GM23338 (cell line): Measurements from ENCODE around the gene CELF2. TPM values are rescaled to one million over a fixed set of nuclear protein-coding genes. Genes with fewer than 3 reads are reported as not detected.

ENCODE experiments used
- ATAC-seq: fragments of 200-7000 bp; cut with Tn5 transposase; 3 replicates; pipeline ENCODE4 v1.9.1; 2020
- DNase-seq: peaks from one replicate; pipeline ENCODE4 v3.0.0-alpha.2; 2015; ENCODE audit warnings: low spot score
- H2AFZ ChIP-seq: fragments of 200-600 bp; sonication (generic); 2 replicates; pipeline ENCODE4 v1.8.0; 2016; ENCODE audit warnings: antibody characterized with exemption, mild to moderate bottlenecking, moderate library complexity
- H3F3A ChIP-seq: fragments of 200-600 bp; sonication (generic); replicated peaks from 2 replicates; pipeline ENCODE4 v1.8.0; 2017; ENCODE audit warnings: antibody characterized with exemption, mixed run types, low read depth
- H3K27ac ChIP-seq: fragments of 200-600 bp; sonication (generic); 2 replicates; pipeline ENCODE4 v1.6.1; 2016; ENCODE audit warnings: low read depth
- H3K27me3 ChIP-seq: fragments of 200-600 bp; sonication (generic); 2 replicates; pipeline ENCODE4 v1.8.0; 2016; ENCODE audit warnings: mild to moderate bottlenecking, mixed run types, moderate library complexity; ENCODE audit not compliant: insufficient read depth
- H3K36me3 ChIP-seq: fragments of 200-600 bp; sonication (generic); 2 replicates; pipeline ENCODE4 v1.8.0; 2016; ENCODE audit warnings: mild to moderate bottlenecking; ENCODE audit not compliant: insufficient read depth
- H3K4me1 ChIP-seq: fragments of 200-600 bp; sonication (generic); 2 replicates; pipeline ENCODE4 v1.8.0; 2016; ENCODE audit warnings: mild to moderate bottlenecking, moderate library complexity; ENCODE audit not compliant: insufficient read depth
- H3K4me2 ChIP-seq: fragments of 200-600 bp; sonication (generic); 2 replicates; pipeline ENCODE4 v1.7.1; 2017; ENCODE audit warnings: mixed run types
- H3K4me3 ChIP-seq: fragments of 200-600 bp; sonication (generic); 2 replicates; pipeline ENCODE4 v1.6.1; 2016; ENCODE audit warnings: mixed run types
- H3K79me2 ChIP-seq: fragments of 200-600 bp; sonication (generic); replicated peaks from 2 replicates; pipeline ENCODE4 v1.8.0; 2017; ENCODE audit warnings: mild to moderate bottlenecking; ENCODE audit not compliant: insufficient read depth
- H3K9me2 ChIP-seq: fragments of 200-600 bp; sonication (generic); 2 replicates; pipeline ENCODE4 v1.8.0; 2017; ENCODE audit not compliant: insufficient read depth
- H4K20me1 ChIP-seq: fragments of 200-600 bp; sonication (generic); replicated peaks from 2 replicates; pipeline ENCODE4 v1.8.0; 2017; ENCODE audit warnings: mild to moderate bottlenecking; ENCODE audit not compliant: insufficient read depth
- H3K27ac Mint-ChIP-seq: 2 replicates; pipeline ENCODE4 v1.8.0; 2020; ENCODE audit warnings: inconsistent platforms, mild to moderate bottlenecking, moderate library complexity, mixed read lengths
- H3K27me3 Mint-ChIP-seq: 3 replicates; pipeline ENCODE4 v1.8.0; 2022; ENCODE audit warnings: low read depth, mild to moderate bottlenecking, moderate library complexity, mixed read lengths, inconsistent platforms; ENCODE audit not compliant: insufficient read depth, poor library complexity
- H3K36me3 Mint-ChIP-seq: 3 replicates; pipeline ENCODE4 v1.8.0; 2021; ENCODE audit warnings: low read depth, mild to moderate bottlenecking, inconsistent platforms, moderate library complexity, mixed read lengths
- H3K4me1 Mint-ChIP-seq: 3 replicates; pipeline ENCODE4 v1.8.0; 2020; ENCODE audit warnings: mild to moderate bottlenecking, inconsistent platforms, mixed read lengths
- H3K4me3 Mint-ChIP-seq: 3 replicates; pipeline ENCODE4 v1.8.0; 2021; ENCODE audit warnings: moderate library complexity, mild to moderate bottlenecking, inconsistent platforms, mixed read lengths
- H3K9me3 Mint-ChIP-seq: 3 replicates; pipeline ENCODE4 v1.8.0; 2020; ENCODE audit warnings: moderate library complexity, mild to moderate bottlenecking, inconsistent platforms, mixed read lengths
- CREB1 ChIP-seq: fragments of 250-450 bp; sonication (Bioruptor Pico); IDR thresholded peaks from 2 replicates; pipeline ENCODE4 v1.5.0; 2020; ENCODE audit warnings: low read depth, mild to moderate bottlenecking, moderate library complexity
- EZH2 ChIP-seq: fragments of 200-600 bp; sonication (generic); IDR thresholded peaks from one replicate; pipeline ENCODE4 v1.8.0; 2017; ENCODE audit warnings: antibody characterized with exemption, mild to moderate bottlenecking, low read depth; ENCODE audit not compliant: unreplicated experiment
- EZH2phosphoT487 ChIP-seq: fragments of 200-600 bp; sonication (generic); IDR thresholded peaks from one replicate; pipeline ENCODE4 v1.8.1; 2018; ENCODE audit warnings: antibody characterized with exemption; ENCODE audit not compliant: unreplicated experiment
- JUNB ChIP-seq: IDR thresholded peaks from one replicate; pipeline ENCODE4 v1.6.1; 2016; ENCODE audit warnings: antibody characterized with exemption; ENCODE audit not compliant: unreplicated experiment
- NANOG ChIP-seq: IDR thresholded peaks from 2 replicates; pipeline ENCODE4 v1.6.1; 2016; ENCODE audit warnings: antibody characterized with exemption, borderline replicate concordance
- POLR2AphosphoS5 ChIP-seq: IDR thresholded peaks from 2 replicates; pipeline ENCODE4 v1.6.1; 2016; ENCODE audit warnings: antibody characterized with exemption, low read depth
- STAT1 ChIP-seq: IDR thresholded peaks from one replicate; pipeline ENCODE4 v1.6.1; 2016; ENCODE audit warnings: antibody characterized with exemption; ENCODE audit not compliant: unreplicated experiment
- ZNF114 ChIP-seq: fragments of 250-450 bp; sonication (Bioruptor Pico); IDR thresholded peaks from 2 replicates; pipeline ENCODE4 v1.5.0; 2020; ENCODE audit warnings: mild to moderate bottlenecking, moderate library complexity
- ZNF331 ChIP-seq: fragments of 250-450 bp; sonication (Bioruptor Pico); IDR thresholded peaks from 2 replicates; pipeline ENCODE4 v1.5.0; 2020; ENCODE audit warnings: low read depth, mild to moderate bottlenecking, moderate library complexity
- polyA plus RNA-seq: library from polyadenylated mRNA; unstranded; fragments of >200 nt; fragmentation: Nextera tagmentation; extraction: Ambion mirVana; gene quantifications from 2 replicates; pipeline ENCODE4 v1.2.1, GENCODE V29; 2016
- total RNA-seq: library from RNA; depleted of rRNA; stranded (reverse); fragments of >200 nt; shearing (Covaris generic); gene quantifications from 2 replicates; pipeline ENCODE4 v1.2.3, GENCODE V29; 2014
- TF ChIP-seq, protein P1 (sequence below): IDR thresholded peaks from one replicate; pipeline ENCODE4 v1.6.1; 2018; ENCODE audit warnings: antibody characterized with exemption; ENCODE audit not compliant: unreplicated experiment
- TF ChIP-seq, protein P2 (sequence below): fragments of 250-450 bp; sonication (Bioruptor Pico); IDR thresholded peaks from 2 replicates; pipeline ENCODE4 v1.5.0; 2020; ENCODE audit warnings: mild to moderate bottlenecking, moderate library complexity
- TF ChIP-seq, protein P3 (sequence below), 2 experiments: fragments of 200-600 bp in 1 of 2; sonication (generic) in 1 of 2; conservative IDR thresholded peaks; 2 replicates each; pipeline versions ENCODE4 v1.5.1 to v1.6.1; 2016 to 2017; ENCODE audit warnings: antibody characterized with exemption in 2 of 2, low read depth in 2 of 2, mild to moderate bottlenecking in 2 of 2, moderate library complexity in 1 of 2
- TF ChIP-seq, protein P4 (sequence below): IDR thresholded peaks from 2 replicates; pipeline ENCODE4 v1.6.1; 2016; ENCODE audit warnings: antibody characterized with exemption

CELF2 gene
- total and polyA plus RNA-seq, 2 experiments from 2014 or later = 18.1 to 22.5 TPM

DNA sequence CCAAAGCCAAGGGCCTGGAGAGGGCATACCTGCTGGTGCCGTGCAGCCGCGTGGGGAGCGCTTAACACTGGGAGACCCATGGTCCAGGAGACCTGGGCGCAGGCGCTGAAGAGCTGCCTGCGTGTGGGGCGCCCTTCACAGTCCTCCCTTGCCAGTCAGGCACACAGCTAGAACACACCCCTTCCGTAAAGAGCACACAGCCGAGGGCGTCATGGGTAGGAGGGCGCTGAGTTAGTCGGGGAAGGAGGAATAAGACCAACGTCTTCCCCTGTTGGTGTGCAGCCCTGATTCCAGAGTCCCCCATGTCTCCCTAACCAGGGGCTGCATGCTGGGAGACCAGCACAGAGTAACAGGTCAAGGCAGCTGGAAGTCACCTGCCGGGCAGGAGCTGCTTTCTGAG lies 319.8 kb downstream of the CELF2 start:
- Histone ChIP-seq H4K20me1 (no peaks in the 10 kb centered on the region), H3K36me3 (no peaks in the 10 kb centered on the region), H2AFZ (peak overlapping the region; percentile 8; the same call in 1 of the 2 replicates), H3K79me2 (no peaks in the 10 kb centered on the region), H3K27ac (no peak overlapping the region), H3K4me2 (peak overlapping the region; percentile 41), H3K4me3 (no peak overlapping the region), H3F3A (no peaks in the 10 kb centered on the region), H3K9me2 (no peaks in the 10 kb centered on the region), H3K27me3 (no peaks in the 10 kb centered on the region), H3K4me1 (peaks cover 17% of the 10 kb centered on the region)
- peak; percentile 65 for ATAC-seq
- no peaks in the 10 kb centered on the region for H3K36me3 Mint-ChIP-seq
- no peak overlapping the region for H3K4me3 Mint-ChIP-seq
- peaks cover 2% of the 10 kb centered on the region for H3K27me3 Mint-ChIP-seq
- H3K9me3 Mint-ChIP-seq = no peaks in the 10 kb centered on the region
- peak; percentile 34 for DNase-seq
- H3K27ac Mint-ChIP-seq = no peak overlapping the region
- peaks cover 40% of the 10 kb centered on the region for H3K4me1 Mint-ChIP-seq
- TF ChIP-seq NANOG = no peak
- TF ChIP-seq POLR2AphosphoS5 = no peak
- TF ChIP-seq STAT1 = no peak
- TF ChIP-seq EZH2 = no peak
- TF ChIP-seq CREB1 (CRISPR knock-in tag) = no peak
- TF ChIP-seq, protein P1, sequence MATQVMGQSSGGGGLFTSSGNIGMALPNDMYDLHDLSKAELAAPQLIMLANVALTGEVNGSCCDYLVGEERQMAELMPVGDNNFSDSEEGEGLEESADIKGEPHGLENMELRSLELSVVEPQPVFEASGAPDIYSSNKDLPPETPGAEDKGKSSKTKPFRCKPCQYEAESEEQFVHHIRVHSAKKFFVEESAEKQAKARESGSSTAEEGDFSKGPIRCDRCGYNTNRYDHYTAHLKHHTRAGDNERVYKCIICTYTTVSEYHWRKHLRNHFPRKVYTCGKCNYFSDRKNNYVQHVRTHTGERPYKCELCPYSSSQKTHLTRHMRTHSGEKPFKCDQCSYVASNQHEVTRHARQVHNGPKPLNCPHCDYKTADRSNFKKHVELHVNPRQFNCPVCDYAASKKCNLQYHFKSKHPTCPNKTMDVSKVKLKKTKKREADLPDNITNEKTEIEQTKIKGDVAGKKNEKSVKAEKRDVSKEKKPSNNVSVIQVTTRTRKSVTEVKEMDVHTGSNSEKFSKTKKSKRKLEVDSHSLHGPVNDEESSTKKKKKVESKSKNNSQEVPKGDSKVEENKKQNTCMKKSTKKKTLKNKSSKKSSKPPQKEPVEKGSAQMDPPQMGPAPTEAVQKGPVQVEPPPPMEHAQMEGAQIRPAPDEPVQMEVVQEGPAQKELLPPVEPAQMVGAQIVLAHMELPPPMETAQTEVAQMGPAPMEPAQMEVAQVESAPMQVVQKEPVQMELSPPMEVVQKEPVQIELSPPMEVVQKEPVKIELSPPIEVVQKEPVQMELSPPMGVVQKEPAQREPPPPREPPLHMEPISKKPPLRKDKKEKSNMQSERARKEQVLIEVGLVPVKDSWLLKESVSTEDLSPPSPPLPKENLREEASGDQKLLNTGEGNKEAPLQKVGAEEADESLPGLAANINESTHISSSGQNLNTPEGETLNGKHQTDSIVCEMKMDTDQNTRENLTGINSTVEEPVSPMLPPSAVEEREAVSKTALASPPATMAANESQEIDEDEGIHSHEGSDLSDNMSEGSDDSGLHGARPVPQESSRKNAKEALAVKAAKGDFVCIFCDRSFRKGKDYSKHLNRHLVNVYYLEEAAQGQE = no peak
- TF ChIP-seq, protein P2, sequence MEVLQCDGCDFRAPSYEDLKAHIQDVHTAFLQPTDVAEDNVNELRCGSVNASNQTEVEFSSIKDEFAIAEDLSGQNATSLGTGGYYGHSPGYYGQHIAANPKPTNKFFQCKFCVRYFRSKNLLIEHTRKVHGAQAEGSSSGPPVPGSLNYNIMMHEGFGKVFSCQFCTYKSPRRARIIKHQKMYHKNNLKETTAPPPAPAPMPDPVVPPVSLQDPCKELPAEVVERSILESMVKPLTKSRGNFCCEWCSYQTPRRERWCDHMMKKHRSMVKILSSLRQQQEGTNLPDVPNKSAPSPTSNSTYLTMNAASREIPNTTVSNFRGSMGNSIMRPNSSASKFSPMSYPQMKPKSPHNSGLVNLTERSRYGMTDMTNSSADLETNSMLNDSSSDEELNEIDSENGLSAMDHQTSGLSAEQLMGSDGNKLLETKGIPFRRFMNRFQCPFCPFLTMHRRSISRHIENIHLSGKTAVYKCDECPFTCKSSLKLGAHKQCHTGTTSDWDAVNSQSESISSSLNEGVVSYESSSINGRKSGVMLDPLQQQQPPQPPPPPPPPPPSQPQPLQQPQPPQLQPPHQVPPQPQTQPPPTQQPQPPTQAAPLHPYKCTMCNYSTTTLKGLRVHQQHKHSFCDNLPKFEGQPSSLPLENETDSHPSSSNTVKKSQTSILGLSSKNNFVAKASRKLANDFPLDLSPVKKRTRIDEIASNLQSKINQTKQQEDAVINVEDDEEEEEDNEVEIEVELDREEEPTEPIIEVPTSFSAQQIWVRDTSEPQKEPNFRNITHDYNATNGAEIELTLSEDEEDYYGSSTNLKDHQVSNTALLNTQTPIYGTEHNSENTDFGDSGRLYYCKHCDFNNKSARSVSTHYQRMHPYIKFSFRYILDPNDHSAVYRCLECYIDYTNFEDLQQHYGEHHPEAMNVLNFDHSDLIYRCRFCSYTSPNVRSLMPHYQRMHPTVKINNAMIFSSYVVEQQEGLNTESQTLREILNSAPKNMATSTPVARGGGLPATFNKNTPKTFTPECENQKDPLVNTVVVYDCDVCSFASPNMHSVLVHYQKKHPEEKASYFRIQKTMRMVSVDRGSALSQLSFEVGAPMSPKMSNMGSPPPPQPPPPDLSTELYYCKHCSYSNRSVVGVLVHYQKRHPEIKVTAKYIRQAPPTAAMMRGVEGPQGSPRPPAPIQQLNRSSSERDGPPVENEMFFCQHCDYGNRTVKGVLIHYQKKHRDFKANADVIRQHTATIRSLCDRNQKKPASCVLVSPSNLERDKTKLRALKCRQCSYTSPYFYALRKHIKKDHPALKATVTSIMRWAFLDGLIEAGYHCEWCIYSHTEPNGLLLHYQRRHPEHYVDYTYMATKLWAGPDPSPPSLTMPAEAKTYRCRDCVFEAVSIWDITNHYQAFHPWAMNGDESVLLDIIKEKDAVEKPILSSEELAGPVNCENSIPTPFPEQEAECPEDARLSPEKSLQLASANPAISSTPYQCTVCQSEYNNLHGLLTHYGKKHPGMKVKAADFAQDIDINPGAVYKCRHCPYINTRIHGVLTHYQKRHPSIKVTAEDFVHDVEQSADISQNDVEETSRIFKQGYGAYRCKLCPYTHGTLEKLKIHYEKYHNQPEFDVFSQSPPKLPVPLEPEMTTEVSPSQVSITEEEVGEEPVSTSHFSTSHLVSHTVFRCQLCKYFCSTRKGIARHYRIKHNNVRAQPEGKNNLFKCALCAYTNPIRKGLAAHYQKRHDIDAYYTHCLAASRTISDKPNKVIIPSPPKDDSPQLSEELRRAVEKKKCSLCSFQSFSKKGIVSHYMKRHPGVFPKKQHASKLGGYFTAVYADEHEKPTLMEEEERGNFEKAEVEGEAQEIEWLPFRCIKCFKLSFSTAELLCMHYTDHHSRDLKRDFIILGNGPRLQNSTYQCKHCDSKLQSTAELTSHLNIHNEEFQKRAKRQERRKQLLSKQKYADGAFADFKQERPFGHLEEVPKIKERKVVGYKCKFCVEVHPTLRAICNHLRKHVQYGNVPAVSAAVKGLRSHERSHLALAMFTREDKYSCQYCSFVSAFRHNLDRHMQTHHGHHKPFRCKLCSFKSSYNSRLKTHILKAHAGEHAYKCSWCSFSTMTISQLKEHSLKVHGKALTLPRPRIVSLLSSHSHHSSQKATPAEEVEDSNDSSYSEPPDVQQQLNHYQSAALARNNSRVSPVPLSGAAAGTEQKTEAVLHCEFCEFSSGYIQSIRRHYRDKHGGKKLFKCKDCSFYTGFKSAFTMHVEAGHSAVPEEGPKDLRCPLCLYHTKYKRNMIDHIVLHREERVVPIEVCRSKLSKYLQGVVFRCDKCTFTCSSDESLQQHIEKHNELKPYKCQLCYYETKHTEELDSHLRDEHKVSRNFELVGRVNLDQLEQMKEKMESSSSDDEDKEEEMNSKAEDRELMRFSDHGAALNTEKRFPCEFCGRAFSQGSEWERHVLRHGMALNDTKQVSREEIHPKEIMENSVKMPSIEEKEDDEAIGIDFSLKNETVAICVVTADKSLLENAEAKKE = no peak
- TF ChIP-seq ZNF331 (CRISPR knock-in tag) = no peak
- TF ChIP-seq, protein P3, sequence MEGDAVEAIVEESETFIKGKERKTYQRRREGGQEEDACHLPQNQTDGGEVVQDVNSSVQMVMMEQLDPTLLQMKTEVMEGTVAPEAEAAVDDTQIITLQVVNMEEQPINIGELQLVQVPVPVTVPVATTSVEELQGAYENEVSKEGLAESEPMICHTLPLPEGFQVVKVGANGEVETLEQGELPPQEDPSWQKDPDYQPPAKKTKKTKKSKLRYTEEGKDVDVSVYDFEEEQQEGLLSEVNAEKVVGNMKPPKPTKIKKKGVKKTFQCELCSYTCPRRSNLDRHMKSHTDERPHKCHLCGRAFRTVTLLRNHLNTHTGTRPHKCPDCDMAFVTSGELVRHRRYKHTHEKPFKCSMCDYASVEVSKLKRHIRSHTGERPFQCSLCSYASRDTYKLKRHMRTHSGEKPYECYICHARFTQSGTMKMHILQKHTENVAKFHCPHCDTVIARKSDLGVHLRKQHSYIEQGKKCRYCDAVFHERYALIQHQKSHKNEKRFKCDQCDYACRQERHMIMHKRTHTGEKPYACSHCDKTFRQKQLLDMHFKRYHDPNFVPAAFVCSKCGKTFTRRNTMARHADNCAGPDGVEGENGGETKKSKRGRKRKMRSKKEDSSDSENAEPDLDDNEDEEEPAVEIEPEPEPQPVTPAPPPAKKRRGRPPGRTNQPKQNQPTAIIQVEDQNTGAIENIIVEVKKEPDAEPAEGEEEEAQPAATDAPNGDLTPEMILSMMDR (conservative IDR thresholded peaks at IDR 0.05; ENCODE audit: low read depth in 2 of 2) = no peak
- TF ChIP-seq JUNB = no peak
- TF ChIP-seq EZH2phosphoT487 = no peak
- TF ChIP-seq, protein P4, sequence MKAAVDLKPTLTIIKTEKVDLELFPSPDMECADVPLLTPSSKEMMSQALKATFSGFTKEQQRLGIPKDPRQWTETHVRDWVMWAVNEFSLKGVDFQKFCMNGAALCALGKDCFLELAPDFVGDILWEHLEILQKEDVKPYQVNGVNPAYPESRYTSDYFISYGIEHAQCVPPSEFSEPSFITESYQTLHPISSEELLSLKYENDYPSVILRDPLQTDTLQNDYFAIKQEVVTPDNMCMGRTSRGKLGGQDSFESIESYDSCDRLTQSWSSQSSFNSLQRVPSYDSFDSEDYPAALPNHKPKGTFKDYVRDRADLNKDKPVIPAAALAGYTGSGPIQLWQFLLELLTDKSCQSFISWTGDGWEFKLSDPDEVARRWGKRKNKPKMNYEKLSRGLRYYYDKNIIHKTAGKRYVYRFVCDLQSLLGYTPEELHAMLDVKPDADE = no peak
- no peak for TF ChIP-seq ZNF114
